ENCODE measurements around the gene NDUFAF2. TPM values are rescaled to one million over a fixed set of nuclear protein-coding genes. Genes with fewer than 3 reads are reported as not detected.
"Not testable (repeated sequence)": the region's sequence is repeated elsewhere in the genome, so short reads cannot be mapped to it uniquely, and the experiment has no call there.

The NDUFAF2 gene
- total and polyA plus RNA-seq, 10 of the 15 experiments (the other 5 are each of a cell fraction or from before 2014, with no cell fraction given) = 22.4 to 121 (median 65.3) TPM

DNA sequence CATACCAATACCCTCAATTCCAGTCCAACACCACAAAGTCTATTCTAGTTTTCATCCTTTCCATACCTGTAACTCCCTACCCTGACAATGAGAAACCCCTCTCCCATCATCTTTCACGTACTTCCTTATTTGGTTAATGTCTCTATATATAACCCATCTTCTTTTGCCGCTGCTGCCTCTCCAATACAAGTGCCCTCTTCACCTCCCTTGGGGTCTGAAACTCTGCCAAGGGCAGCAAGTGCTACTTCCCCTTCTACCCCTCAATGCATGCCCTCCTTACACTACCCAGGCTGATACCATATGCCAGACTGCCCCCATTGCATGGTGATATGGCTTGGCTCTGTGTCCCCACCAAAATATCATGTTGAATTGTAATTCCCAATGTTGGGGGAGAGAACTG, 241.6 kb downstream of the NDUFAF2 start:
- 3% methylated on average over 2 of the region's 2 CpGs for WGBS (ENCODE audit: insufficient coverage, insufficient replicate concordance, low lambda C conversion rate, missing lambda C conversion rate)
- RAD21 ChIA-PET (ENCODE audit: unreplicated experiment) = no interaction called here

DNA sequence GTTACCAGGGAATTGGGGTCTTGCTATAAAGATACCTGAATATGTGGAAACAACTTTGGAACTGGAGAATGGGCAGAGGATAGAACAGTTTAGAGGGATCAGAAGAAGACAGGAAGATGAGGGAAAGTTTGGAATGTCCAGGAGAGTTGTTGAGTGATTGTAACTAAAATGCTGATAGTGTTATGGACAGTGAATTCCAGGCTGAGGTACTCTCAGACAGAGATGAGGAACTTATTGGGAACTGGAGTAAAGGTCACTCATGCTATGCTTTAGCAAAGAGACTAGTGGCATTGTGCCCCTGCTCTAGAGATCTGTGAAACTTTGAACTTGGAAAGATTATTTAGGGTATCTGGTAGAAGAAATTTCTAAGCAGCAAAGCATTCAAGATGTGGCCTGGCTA, 242.3 kb downstream of the NDUFAF2 start:
- POLR2A ChIA-PET; H2AFZ ChIP-seq (ENCODE audit: control insufficient read depth, low read depth, low read length); ATAC-seq; H3K27me3 ChIP-seq (replicated peaks in 1 of 2; ENCODE audit: control insufficient read depth in 2 of 2, insufficient read depth in 2 of 2, low read length in 1 of 2); H3K4me3 ChIP-seq; H3K4me2 ChIP-seq (ENCODE audit: control insufficient read depth, insufficient read depth); DNase-seq (ENCODE audit: low read depth, low spot score); H3K9ac ChIP-seq (ENCODE audit: control insufficient read depth, insufficient read depth, low read length); FAIRE-seq; SMC1A ChIA-PET (ENCODE audit: uncharacterized antibody, unreplicated experiment); H3K9me3 ChIP-seq (replicated peaks; ENCODE audit: control insufficient read depth, insufficient read depth, low read length); H3K36me3 ChIP-seq (ENCODE audit: control insufficient read depth in 2 of 2, insufficient read depth in 2 of 2, low read length in 1 of 2); H3K79me2 ChIP-seq (ENCODE audit: control insufficient read depth, insufficient read depth, low read length); H4K20me1 ChIP-seq (ENCODE audit: control insufficient read depth, insufficient read depth); BruUV-seq (replicated peaks); H3K27ac ChIP-seq (ENCODE audit: control insufficient read depth, insufficient read depth); in situ Hi-C loops (cut with MboI); RAD21 ChIA-PET (ENCODE audit: unreplicated experiment); H3K4me1 ChIP-seq (ENCODE audit: control insufficient read depth, insufficient read depth, low read length); intact Hi-C loops (cut with micrococcal nuclease; ENCODE audit: unreplicated experiment); CTCF ChIA-PET: not testable (repeated sequence)

More for the DNA sequence above, 241.6 kb downstream of the NDUFAF2 start:
- Histone ChIP-seq H3K4me2 (ENCODE audit: control insufficient read depth, insufficient read depth) (no peak overlapping the region), H3K4me3 (no peak overlapping the region), H3K4me1 (ENCODE audit: control insufficient read depth, insufficient read depth, low read length) (no peaks in the 10 kb centered on the region), H2AFZ (ENCODE audit: control insufficient read depth, low read depth, low read length) (no peak overlapping the region), H3K36me3 (ENCODE audit: control insufficient read depth in 2 of 2, insufficient read depth in 2 of 2, low read length in 1 of 2) (no peaks in the 10 kb centered on the region), H3K27me3 (replicated peaks in 1 of 2; ENCODE audit: control insufficient read depth in 2 of 2, insufficient read depth in 2 of 2, low read length in 1 of 2) (no peaks in the 10 kb centered on the region), H4K20me1 (ENCODE audit: control insufficient read depth, insufficient read depth) (no peaks in the 10 kb centered on the region), H3K79me2 (ENCODE audit: control insufficient read depth, insufficient read depth, low read length) (no peaks in the 10 kb centered on the region), H3K9me3 (replicated peaks; ENCODE audit: control insufficient read depth, insufficient read depth, low read length) (no peaks in the 10 kb centered on the region; the same call in 2 of the 3 replicates), H3K27ac (ENCODE audit: control insufficient read depth, insufficient read depth) (no peak overlapping the region), H3K9ac (ENCODE audit: control insufficient read depth, insufficient read depth, low read length) (no peak overlapping the region)
- ATAC-seq (no peak), FAIRE-seq (no peak), DNase-seq (ENCODE audit: low read depth, low spot score) (no peak)
- BruUV-seq (replicated peaks) = no TSS peak
- TF ChIP-seq KAT2A (conservative IDR thresholded peaks at IDR 0.05; ENCODE audit: control insufficient read depth, low read depth, low read length) (no peak), PAX5 (IDR thresholded peaks at IDR 0.05; ENCODE audit: borderline replicate concordance, low read depth, low read length) (no peak), SRF (IDR thresholded peaks at IDR 0.05; ENCODE audit: low read depth in 2 of 2, low read length in 2 of 2) (no peak), MYB (IDR thresholded peaks at IDR 0.05; ENCODE audit: borderline replicate concordance, low read depth, low read length) (no peak)
- TF ChIP-seq, protein P1, sequence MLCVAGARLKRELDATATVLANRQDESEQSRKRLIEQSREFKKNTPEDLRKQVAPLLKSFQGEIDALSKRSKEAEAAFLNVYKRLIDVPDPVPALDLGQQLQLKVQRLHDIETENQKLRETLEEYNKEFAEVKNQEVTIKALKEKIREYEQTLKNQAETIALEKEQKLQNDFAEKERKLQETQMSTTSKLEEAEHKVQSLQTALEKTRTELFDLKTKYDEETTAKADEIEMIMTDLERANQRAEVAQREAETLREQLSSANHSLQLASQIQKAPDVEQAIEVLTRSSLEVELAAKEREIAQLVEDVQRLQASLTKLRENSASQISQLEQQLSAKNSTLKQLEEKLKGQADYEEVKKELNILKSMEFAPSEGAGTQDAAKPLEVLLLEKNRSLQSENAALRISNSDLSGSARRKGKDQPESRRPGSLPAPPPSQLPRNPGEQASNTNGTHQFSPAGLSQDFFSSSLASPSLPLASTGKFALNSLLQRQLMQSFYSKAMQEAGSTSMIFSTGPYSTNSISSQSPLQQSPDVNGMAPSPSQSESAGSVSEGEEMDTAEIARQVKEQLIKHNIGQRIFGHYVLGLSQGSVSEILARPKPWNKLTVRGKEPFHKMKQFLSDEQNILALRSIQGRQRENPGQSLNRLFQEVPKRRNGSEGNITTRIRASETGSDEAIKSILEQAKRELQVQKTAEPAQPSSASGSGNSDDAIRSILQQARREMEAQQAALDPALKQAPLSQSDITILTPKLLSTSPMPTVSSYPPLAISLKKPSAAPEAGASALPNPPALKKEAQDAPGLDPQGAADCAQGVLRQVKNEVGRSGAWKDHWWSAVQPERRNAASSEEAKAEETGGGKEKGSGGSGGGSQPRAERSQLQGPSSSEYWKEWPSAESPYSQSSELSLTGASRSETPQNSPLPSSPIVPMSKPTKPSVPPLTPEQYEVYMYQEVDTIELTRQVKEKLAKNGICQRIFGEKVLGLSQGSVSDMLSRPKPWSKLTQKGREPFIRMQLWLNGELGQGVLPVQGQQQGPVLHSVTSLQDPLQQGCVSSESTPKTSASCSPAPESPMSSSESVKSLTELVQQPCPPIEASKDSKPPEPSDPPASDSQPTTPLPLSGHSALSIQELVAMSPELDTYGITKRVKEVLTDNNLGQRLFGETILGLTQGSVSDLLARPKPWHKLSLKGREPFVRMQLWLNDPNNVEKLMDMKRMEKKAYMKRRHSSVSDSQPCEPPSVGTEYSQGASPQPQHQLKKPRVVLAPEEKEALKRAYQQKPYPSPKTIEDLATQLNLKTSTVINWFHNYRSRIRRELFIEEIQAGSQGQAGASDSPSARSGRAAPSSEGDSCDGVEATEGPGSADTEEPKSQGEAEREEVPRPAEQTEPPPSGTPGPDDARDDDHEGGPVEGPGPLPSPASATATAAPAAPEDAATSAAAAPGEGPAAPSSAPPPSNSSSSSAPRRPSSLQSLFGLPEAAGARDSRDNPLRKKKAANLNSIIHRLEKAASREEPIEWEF (IDR thresholded peaks at IDR 0.05; ENCODE audit: insufficient replicate concordance, low read depth, low read length) = no peak
- TF ChIP-seq, protein P2, sequence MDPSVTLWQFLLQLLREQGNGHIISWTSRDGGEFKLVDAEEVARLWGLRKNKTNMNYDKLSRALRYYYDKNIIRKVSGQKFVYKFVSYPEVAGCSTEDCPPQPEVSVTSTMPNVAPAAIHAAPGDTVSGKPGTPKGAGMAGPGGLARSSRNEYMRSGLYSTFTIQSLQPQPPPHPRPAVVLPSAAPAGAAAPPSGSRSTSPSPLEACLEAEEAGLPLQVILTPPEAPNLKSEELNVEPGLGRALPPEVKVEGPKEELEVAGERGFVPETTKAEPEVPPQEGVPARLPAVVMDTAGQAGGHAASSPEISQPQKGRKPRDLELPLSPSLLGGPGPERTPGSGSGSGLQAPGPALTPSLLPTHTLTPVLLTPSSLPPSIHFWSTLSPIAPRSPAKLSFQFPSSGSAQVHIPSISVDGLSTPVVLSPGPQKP (IDR thresholded peaks at IDR 0.05; ENCODE audit: low read depth, low read length) = no peak
- ChIA-PET POLR2A (no interaction called here), SMC1A (ENCODE audit: uncharacterized antibody, unreplicated experiment) (no interaction called here), CTCF (no interaction called here)
- in situ Hi-C loops (cut with MboI) (no loop called here), intact Hi-C loops (cut with micrococcal nuclease; ENCODE audit: unreplicated experiment) (no loop called here)
